ENCODE data around the gene ARPIN.

DNA sequence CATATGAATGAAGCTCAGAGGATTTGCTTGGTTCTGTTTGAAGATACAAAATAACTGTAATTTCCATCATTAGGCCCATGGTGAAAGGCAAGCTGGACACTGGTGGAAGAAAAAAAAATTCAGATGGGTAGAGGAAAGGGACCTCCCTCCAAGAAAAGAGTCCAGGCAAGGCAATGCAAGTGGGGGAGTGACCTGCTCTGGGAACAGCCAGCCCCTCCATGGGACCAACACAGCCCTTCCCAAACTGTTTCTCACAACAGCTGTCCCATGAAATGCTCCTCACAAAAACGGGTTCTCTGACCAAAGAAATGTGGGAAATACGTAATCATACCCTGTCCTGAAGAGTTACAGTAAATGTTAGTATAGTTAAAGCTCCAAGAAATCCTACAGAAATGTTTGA lies 14.6 kb downstream of the ARPIN start:
- TF ChIP-seq POLR2AphosphoS5 (IDR thresholded peaks at IDR 0.05) (no peak), POLR2A (IDR thresholded peaks at IDR 0.05) (no peak), EP300 (IDR thresholded peaks at IDR 0.05) (no peak)
- TF ChIP-seq, protein P1, sequence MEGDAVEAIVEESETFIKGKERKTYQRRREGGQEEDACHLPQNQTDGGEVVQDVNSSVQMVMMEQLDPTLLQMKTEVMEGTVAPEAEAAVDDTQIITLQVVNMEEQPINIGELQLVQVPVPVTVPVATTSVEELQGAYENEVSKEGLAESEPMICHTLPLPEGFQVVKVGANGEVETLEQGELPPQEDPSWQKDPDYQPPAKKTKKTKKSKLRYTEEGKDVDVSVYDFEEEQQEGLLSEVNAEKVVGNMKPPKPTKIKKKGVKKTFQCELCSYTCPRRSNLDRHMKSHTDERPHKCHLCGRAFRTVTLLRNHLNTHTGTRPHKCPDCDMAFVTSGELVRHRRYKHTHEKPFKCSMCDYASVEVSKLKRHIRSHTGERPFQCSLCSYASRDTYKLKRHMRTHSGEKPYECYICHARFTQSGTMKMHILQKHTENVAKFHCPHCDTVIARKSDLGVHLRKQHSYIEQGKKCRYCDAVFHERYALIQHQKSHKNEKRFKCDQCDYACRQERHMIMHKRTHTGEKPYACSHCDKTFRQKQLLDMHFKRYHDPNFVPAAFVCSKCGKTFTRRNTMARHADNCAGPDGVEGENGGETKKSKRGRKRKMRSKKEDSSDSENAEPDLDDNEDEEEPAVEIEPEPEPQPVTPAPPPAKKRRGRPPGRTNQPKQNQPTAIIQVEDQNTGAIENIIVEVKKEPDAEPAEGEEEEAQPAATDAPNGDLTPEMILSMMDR (IDR thresholded peaks at IDR 0.05), result no peak
